GM18519 (cell line): ENCODE results near the gene TDP2.
A peak's percentile ranks its signal among the peaks of the same experiment; 100 is the strongest.
"Not testable (repeated sequence)": the region's sequence is repeated elsewhere in the genome, so short reads cannot be mapped to it uniquely, and the experiment has no call there.

ENCODE experiments used
- ATAC-seq: cut with Tn5 transposase; IDR thresholded peaks from one replicate; pipeline ENCODE4 v1.9.1; 2021; ENCODE audit warnings: mild to moderate bottlenecking, moderate library complexity; ENCODE audit not compliant: unreplicated experiment, low FRiP score

The TDP2 gene

GRCh38 chr6:24683297-24684296 is 16.9 kb upstream of the TDP2 start:
- ATAC-seq, result no peak

GRCh38 chr6:24680582-24680981 is 13.9 kb upstream of the TDP2 start:
- no peak for ATAC-seq

GRCh38 chr6:24678792-24679352 is 12.2 kb upstream of the TDP2 start:
- ATAC-seq, result not testable (repeated sequence)

- ATAC-seq, result no peak
These were observed 6.9 kb upstream of the TDP2 start for GRCh38 chr6:24673625-24674024.

GRCh38 chr6:24672620-24673182 is 6.0 kb upstream of the TDP2 start:
- ATAC-seq, result no peak

GRCh38 chr6:24671077-24671476 is 4.4 kb upstream of the TDP2 start:
- not testable (repeated sequence) for ATAC-seq

GRCh38 chr6:24670492-24670891 is 3.8 kb upstream of the TDP2 start:
- not testable (repeated sequence) for ATAC-seq

- ATAC-seq, result no peak
These were observed 2.3 kb upstream of the TDP2 start for GRCh38 chr6:24668997-24669361.

- ATAC-seq, result not testable (repeated sequence)
These were observed 1.6 kb upstream of the TDP2 start for GRCh38 chr6:24668066-24668996.

- no peak for ATAC-seq
These were observed 692 bp upstream of the TDP2 start for GRCh38 chr6:24667378-24667803.

GRCh38 chr6:24666097-24666640 is 530 bp downstream of the TDP2 start:
- ATAC-seq, result peak; percentile 32

- no peak for ATAC-seq
These were observed 2.4 kb downstream of the TDP2 start for GRCh38 chr6:24664046-24664987.

GRCh38 chr6:24663189-24663588 is 3.5 kb downstream of the TDP2 start:
- no peak for ATAC-seq

- no peak for ATAC-seq
These were observed 4.5 kb downstream of the TDP2 start for GRCh38 chr6:24662236-24662635.

GRCh38 chr6:24661759-24662158 is 4.9 kb downstream of the TDP2 start:
- ATAC-seq, result not testable (repeated sequence)

- no peak for ATAC-seq
These were observed 6.6 kb downstream of the TDP2 start for GRCh38 chr6:24660105-24660504.

GRCh38 chr6:24659561-24659960 is 7.1 kb downstream of the TDP2 start:
- no peak for ATAC-seq

GRCh38 chr6:24658573-24659560 is 7.8 kb downstream of the TDP2 start:
- no peak for ATAC-seq
